ENCODE measurements around the gene PUS10.
"Not testable (repeated sequence)": the region's sequence is repeated elsewhere in the genome, so short reads cannot be mapped to it uniquely, and the experiment has no call there.

Gene PUS10

GRCh38 chr2:60989259-60989658, 28.8 kb downstream of the PUS10 start:
- DNase-seq (no peak), ATAC-seq (no peak)
- no peaks in the 10 kb centered on the region for H3K27me3 Mint-ChIP-seq
- H3K4me1 Mint-ChIP-seq, result peaks cover 12% of the 10 kb centered on the region
- H3K9me3 Mint-ChIP-seq, result peaks cover 0 to 10% of the 10 kb centered on the region in 2 donors
- H3K4me3 Mint-ChIP-seq, result no peak overlapping the region
- H3K27ac Mint-ChIP-seq, result peak overlapping the region in 1 of 2 donors; percentile 35

- not testable (repeated sequence) for H3K27me3 Mint-ChIP-seq, H3K4me3 Mint-ChIP-seq, H3K27ac Mint-ChIP-seq, ATAC-seq, H3K4me1 Mint-ChIP-seq, DNase-seq
- H3K9me3 Mint-ChIP-seq, result peaks cover 0 to 10% of the 10 kb centered on the region in 2 donors
Observed at GRCh38 chr2:60987656-60988055, 30.4 kb downstream of the PUS10 start.

GRCh38 chr2:60987041-60987440, 31.0 kb downstream of the PUS10 start:
- H3K27ac Mint-ChIP-seq, result peak overlapping the region in 1 of 2 donors; percentile 41
- no peak overlapping the region for H3K4me3 Mint-ChIP-seq
- ATAC-seq (no peak), DNase-seq (no peak)
- peaks cover 0 to 9% of the 10 kb centered on the region in 2 donors for H3K9me3 Mint-ChIP-seq
- no peaks in the 10 kb centered on the region for H3K4me1 Mint-ChIP-seq
- no peaks in the 10 kb centered on the region for H3K27me3 Mint-ChIP-seq

- Mint-ChIP-seq H3K27me3 (no peaks in the 10 kb centered on the region), H3K4me3 (no peak overlapping the region), H3K27ac (no peak overlapping the region), H3K4me1 (peaks cover 9% of the 10 kb centered on the region), H3K9me3 (no peaks in the 10 kb centered on the region)
- ATAC-seq (no peak), DNase-seq (no peak)
Observed at GRCh38 chr2:60984720-60985119, 33.3 kb downstream of the PUS10 start.

GRCh38 chr2:60982066-60982465, 36.0 kb downstream of the PUS10 start:
- not testable (repeated sequence) for H3K9me3 Mint-ChIP-seq, ATAC-seq, H3K27ac Mint-ChIP-seq, H3K4me3 Mint-ChIP-seq, H3K27me3 Mint-ChIP-seq, DNase-seq
- peaks cover 26% of the 10 kb centered on the region for H3K4me1 Mint-ChIP-seq

GRCh38 chr2:60980071-60980815, 37.8 kb downstream of the PUS10 start:
- Mint-ChIP-seq H3K9me3 (no peaks in the 10 kb centered on the region), H3K4me1 (peaks cover 44% of the 10 kb centered on the region), H3K27ac (no peak overlapping the region), H3K4me3 (no peak overlapping the region), H3K27me3 (no peaks in the 10 kb centered on the region)
- ATAC-seq (no peak), DNase-seq (no peak)

- DNase-seq (no peak), ATAC-seq (no peak)
- Mint-ChIP-seq H3K4me1 (peaks cover 52% of the 10 kb centered on the region), H3K27me3 (no peaks in the 10 kb centered on the region), H3K27ac (no peak overlapping the region), H3K9me3 (no peaks in the 10 kb centered on the region), H3K4me3 (no peak overlapping the region)
Observed at GRCh38 chr2:60979231-60979630, 38.8 kb downstream of the PUS10 start.

GRCh38 chr2:60977562-60977895, 40.5 kb downstream of the PUS10 start:
- Mint-ChIP-seq H3K27ac (peak overlapping the region in 1 of 2 donors; percentile 59), H3K9me3 (no peaks in the 10 kb centered on the region), H3K27me3 (no peaks in the 10 kb centered on the region), H3K4me1 (peaks cover 55% of the 10 kb centered on the region), H3K4me3 (peak overlapping the region; percentile 31 to 60)
- ATAC-seq, result no peak
- no peak for DNase-seq

- DNase-seq, result no peak
- Mint-ChIP-seq H3K4me3 (peak overlapping the region; percentile 31 to 60), H3K27ac (peak overlapping the region; percentile 1 to 3), H3K27me3 (no peaks in the 10 kb centered on the region), H3K4me1 (peaks cover 55% of the 10 kb centered on the region), H3K9me3 (no peaks in the 10 kb centered on the region)
- ATAC-seq, result peak; percentile 92
Observed at GRCh38 chr2:60976875-60977561, 41.0 kb downstream of the PUS10 start.

- Mint-ChIP-seq H3K27me3 (no peaks in the 10 kb centered on the region), H3K9me3 (no peaks in the 10 kb centered on the region), H3K4me3 (peak overlapping the region in 1 of 2 donors; percentile 3), H3K4me1 (peaks cover 61% of the 10 kb centered on the region), H3K27ac (no peak overlapping the region)
- ATAC-seq (no peak), DNase-seq (no peak)
Observed at GRCh38 chr2:60976256-60976850, 41.7 kb downstream of the PUS10 start.

- no peak for ATAC-seq
- no peaks in the 10 kb centered on the region for H3K27me3 Mint-ChIP-seq
- no peak overlapping the region for H3K27ac Mint-ChIP-seq
- H3K9me3 Mint-ChIP-seq, result no peaks in the 10 kb centered on the region
- H3K4me3 Mint-ChIP-seq, result no peak overlapping the region
- peaks cover 54% of the 10 kb centered on the region for H3K4me1 Mint-ChIP-seq
- DNase-seq, result no peak
Observed at GRCh38 chr2:60974652-60975051, 43.4 kb downstream of the PUS10 start.

GRCh38 chr2:60973705-60974104, 44.4 kb downstream of the PUS10 start:
- ATAC-seq (no peak), DNase-seq (no peak)
- no peaks in the 10 kb centered on the region for H3K27me3 Mint-ChIP-seq
- no peak overlapping the region for H3K4me3 Mint-ChIP-seq
- peaks cover 47% of the 10 kb centered on the region for H3K4me1 Mint-ChIP-seq
- H3K9me3 Mint-ChIP-seq, result no peaks in the 10 kb centered on the region
- peak overlapping the region in 1 of 2 donors; percentile 26 for H3K27ac Mint-ChIP-seq

GRCh38 chr2:60972889-60973656, 45.0 kb downstream of the PUS10 start:
- no peak for ATAC-seq
- no peaks in the 10 kb centered on the region for H3K9me3 Mint-ChIP-seq
- no peak for DNase-seq
- peaks cover 47% of the 10 kb centered on the region for H3K4me1 Mint-ChIP-seq
- no peaks in the 10 kb centered on the region for H3K27me3 Mint-ChIP-seq
- H3K27ac Mint-ChIP-seq, result no peak overlapping the region
- H3K4me3 Mint-ChIP-seq, result no peak overlapping the region

GRCh38 chr2:60966507-60967405, 51.3 kb downstream of the PUS10 start:
- no peak for DNase-seq
- Mint-ChIP-seq H3K4me1 (peaks cover 43% of the 10 kb centered on the region), H3K4me3 (peak overlapping the region; percentile 19 to 73), H3K27ac (peak overlapping the region in 1 of 2 donors; percentile 73), H3K27me3 (no peaks in the 10 kb centered on the region), H3K9me3 (no peaks in the 10 kb centered on the region)
- peak; percentile 59 for ATAC-seq

- DNase-seq (no peak), ATAC-seq (no peak)
- Mint-ChIP-seq H3K27ac (peak overlapping the region; percentile 78 to 97), H3K4me3 (peak overlapping the region in 1 of 2 donors; percentile 49), H3K9me3 (no peaks in the 10 kb centered on the region), H3K4me1 (peaks cover 36% of the 10 kb centered on the region), H3K27me3 (no peaks in the 10 kb centered on the region)
Observed at GRCh38 chr2:60965499-60965785, 52.6 kb downstream of the PUS10 start.

Data from stimulated activated naive CD8-positive, alpha-beta T cell treated with anti-CD3 and anti-CD28 coated beads, Interleukin-15, amount 100 ng/mL, for 72 hours (primary cell).